ENCODE measurements around the gene SCD. TPM values are rescaled to one million over a fixed set of nuclear protein-coding genes. Genes with fewer than 3 reads are reported as not detected.
A peak's percentile ranks its signal among the peaks of the same experiment; 100 is the strongest.

SCD gene
- total RNA-seq, 2 donors from 2014 or later = 70.9 to 90.1 TPM

DNA sequence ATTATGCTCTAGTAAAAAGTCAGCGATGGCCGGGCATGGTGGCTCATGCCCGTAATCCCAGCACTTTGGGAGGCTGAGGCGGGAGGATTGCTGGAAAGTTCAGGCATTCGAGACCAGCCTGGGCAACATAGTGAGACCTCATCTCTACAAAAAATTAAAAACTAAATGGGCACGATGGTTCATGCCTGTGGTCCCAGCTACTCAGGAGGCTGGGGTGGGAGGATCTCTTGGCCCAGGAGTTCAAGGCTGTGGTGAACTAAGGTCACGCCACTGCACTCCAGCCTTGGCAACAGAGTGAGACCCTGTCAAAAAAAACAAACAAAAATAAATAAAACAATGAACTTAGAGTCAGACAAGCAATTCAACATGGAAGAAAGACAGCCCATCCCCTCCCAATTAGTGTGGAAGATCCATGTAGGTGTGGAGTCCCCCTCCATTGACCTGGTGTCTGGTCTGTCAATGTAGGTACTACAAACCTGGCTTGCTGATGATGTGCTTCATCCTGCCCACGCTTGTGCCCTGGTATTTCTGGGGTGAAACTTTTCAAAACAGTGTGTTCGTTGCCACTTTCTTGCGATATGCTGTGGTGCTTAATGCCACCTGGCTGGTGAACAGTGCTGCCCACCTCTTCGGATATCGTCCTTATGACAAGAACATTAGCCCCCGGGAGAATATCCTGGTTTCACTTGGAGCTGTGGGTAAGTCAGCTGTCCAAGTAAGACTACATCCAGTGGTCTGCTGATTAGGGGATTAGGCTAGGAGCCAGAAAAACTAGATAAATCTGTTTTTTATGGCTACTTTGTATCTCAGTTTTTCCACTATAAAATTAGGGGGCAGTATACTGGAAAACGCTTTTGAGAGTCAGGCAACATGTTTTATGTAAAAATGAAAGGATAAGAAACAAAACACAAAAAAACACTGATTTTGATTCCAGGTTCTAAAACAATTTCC lies 9.3 kb downstream of the SCD start:
- DNase-seq (no peak), ATAC-seq (no peak)
- intact Hi-C loops (cut with DNase I, micrococcal nuclease) = no loop called here

GRCh38 chr10:100357059-100357858 lies 10.2 kb downstream of the SCD start:
- DNase-seq (no peak), ATAC-seq (no peak)
- intact Hi-C loops (cut with DNase I, micrococcal nuclease) = no loop called here

- intact Hi-C loops (cut with DNase I, micrococcal nuclease) = no loop called here
- ATAC-seq (no peak), DNase-seq (no peak)
Observed at GRCh38 chr10:100359030-100359432, 12.0 kb downstream of the SCD start.

GRCh38 chr10:100359529-100360150 lies 12.6 kb downstream of the SCD start:
- intact Hi-C loops (cut with DNase I, micrococcal nuclease) = no loop called here
- ATAC-seq = no peak
- DNase-seq = no peak

GRCh38 chr10:100360234-100360633 lies 13.2 kb downstream of the SCD start:
- ATAC-seq = no peak
- no peak for DNase-seq

DNA sequence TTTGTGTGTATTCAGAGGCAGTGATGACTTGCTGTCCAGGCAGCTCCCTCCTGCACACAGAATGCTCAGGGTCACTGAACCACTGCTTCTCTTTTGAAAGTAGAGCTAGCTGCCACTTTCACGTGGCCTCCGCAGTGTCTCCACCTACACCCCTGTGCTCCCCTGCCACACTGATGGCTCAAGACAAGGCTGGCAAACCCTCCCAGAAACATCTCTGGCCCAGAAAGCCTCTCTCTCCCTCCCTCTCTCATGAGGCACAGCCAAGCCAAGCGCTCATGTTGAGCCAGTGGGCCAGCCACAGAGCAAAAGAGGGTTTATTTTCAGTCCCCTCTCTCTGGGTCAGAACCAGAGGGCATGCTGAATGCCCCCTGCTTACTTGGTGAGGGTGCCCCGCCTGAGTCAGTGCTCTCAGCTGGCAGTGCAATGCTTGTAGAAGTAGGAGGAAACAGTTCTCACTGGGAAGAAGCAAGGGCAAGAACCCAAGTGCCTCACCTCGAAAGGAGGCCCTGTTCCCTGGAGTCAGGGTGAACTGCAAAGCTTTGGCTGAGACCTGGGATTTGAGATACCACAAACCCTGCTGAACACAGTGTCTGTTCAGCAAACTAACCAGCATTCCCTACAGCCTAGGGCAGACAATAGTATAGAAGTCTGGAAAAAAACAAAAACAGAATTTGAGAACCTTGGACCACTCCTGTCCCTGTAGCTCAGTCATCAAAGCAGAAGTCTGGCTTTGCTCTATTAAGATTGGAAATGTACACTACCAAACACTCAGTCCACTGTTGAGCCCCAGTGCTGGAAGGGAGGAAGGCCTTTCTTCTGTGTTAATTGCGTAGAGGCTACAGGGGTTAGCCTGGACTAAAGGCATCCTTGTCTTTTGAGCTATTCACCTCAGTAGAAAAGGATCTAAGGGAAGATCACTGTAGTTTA lies 15.8 kb downstream of the SCD start:
- intact Hi-C loops (cut with DNase I, micrococcal nuclease) = no loop called here
- no peak for DNase-seq
- no peak for ATAC-seq

More at GRCh38 chr10:100360234-100360633, 13.2 kb downstream of the SCD start:
- intact Hi-C loops (cut with DNase I, micrococcal nuclease) = no loop called here

DNA sequence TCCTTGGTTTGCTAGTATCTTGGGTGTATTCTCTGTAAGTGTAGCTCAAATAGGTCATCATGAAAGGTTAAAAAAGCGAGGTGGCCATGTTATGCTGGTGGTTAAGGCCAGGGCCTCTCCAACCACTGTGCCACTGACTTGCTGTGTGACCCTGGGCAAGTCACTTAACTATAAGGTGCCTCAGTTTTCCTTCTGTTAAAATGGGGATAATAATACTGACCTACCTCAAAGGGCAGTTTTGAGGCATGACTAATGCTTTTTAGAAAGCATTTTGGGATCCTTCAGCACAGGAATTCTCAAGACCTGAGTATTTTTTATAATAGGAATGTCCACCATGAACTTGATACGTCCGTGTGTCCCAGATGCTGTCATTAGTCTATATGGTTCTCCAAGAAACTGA lies 17.1 kb downstream of the SCD start:
- ATAC-seq (no peak), DNase-seq (no peak)
- intact Hi-C loops (cut with DNase I, micrococcal nuclease) = no loop called here

DNA sequence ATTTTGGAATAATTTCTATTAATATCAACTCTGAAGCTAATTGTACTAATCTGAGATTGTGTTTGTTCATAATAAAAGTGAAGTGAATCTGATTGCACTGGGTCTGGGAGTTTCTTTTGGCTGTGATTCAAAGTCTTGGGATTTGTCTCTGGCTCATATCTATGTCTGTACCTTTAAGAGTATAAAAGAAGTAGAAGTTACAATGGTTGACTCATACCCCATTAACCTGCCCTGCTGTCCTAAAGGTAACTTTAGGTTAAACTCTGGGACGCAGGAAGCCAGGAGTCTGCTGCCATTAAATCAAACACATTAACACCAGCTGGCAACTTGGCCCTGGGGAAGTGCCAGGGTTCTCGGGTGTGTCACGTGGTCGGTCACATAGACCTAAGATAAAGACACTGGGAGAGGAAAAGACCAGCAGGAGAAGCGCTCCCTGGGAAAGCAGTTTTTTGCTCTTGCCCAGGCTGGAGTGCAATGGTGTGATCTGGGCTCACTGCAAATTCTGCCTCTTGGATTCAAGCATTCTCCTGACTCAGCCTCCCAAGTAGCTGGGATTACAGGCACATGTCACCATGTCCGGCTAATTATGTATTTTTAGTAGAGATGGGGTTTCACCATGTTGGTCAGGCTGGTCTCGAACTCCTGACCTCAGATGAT lies 17.8 kb downstream of the SCD start:
- intact Hi-C loops (cut with DNase I, micrococcal nuclease) = no loop called here
- ATAC-seq (peak; percentile 94), DNase-seq (peak; percentile 88 to 95)

- intact Hi-C loops (cut with DNase I, micrococcal nuclease) = no loop called here
- no peak for ATAC-seq
- no peak for DNase-seq
Observed at GRCh38 chr10:100368721-100369120, 21.7 kb downstream of the SCD start.

- intact Hi-C loops (cut with DNase I, micrococcal nuclease) = no loop called here
- ATAC-seq (peak; percentile 66), DNase-seq (peak; percentile 92 to 94)
Observed at GRCh38 chr10:100370714-100371481, 23.9 kb downstream of the SCD start.

DNA sequence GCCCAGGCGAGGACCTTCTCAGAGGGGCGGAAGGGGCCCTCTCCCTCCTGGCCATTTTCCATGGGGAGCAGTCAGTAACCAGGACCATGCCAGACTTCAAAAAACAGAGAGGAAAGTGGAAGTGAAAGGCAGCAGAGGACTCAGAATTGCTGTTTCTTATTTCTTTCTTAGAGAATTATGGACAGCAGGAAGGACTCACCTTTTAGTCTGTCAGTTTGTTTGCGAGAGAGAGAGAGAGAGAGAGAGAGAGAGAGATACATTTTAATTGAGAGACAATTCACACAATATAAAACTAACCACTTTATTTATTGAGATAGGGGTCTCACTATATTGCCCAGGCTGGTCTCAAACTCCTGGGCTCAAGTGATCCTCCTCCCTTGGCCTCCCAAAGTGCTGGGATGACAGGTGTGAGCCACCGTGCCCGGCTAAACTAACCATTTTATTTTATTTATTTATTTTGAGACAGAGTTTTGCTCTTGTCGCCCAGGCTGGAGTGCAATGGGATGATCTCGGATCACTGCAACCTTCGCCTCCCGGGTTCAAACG lies 24.5 kb downstream of the SCD start:
- intact Hi-C loops (cut with DNase I, micrococcal nuclease) = no loop called here
- DNase-seq = no peak
- no peak for ATAC-seq

- no peak for ATAC-seq
Observed at GRCh38 chr10:100372415-100373297, 25.6 kb downstream of the SCD start.

GRCh38 chr10:100373298-100374199 lies 26.5 kb downstream of the SCD start:
- peak; percentile 69 for ATAC-seq
- intact Hi-C loops (cut with DNase I, micrococcal nuclease) = no loop called here
- DNase-seq = peak; percentile 97 to 99

More at GRCh38 chr10:100372415-100373297, 25.6 kb downstream of the SCD start:
- intact Hi-C loops (cut with DNase I, micrococcal nuclease) = no loop called here
- no peak for DNase-seq

DNA sequence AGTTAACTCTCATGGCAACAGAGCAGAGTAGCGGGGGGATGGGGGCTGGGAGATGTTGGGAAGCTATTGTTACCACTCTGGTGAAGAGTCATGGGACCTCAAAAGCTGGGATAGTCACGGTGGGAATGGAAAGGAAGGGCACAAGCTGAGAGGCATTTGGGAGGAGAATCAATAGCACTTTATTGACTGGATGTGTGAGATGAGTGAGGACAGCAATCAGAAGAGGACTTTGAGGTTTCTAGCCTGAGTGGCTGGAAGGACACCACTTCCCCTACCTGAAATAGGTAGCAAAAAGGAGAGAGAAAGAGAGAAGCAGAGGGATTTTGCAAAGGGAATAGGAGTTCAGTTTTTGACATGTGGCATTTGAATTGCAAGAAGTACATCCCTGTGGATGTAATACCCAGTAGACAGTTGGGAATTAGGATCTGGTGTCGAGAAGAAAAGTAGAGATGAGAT lies 27.2 kb downstream of the SCD start:
- DNase-seq (no peak), ATAC-seq (peak; percentile 2)
- intact Hi-C loops (cut with DNase I, micrococcal nuclease) = no loop called here
